HS-5 (cell line): Measurements from ENCODE around the gene TBX10.
"Not testable (repeated sequence)": the region's sequence is repeated elsewhere in the genome, so short reads cannot be mapped to it uniquely, and the experiment has no call there.

Source experiments
- DNase-seq: peaks from one replicate; pipeline ENCODE4 v3.0.0-alpha.2; 2012; ENCODE audit warnings: low read depth

Gene TBX10

DNA sequence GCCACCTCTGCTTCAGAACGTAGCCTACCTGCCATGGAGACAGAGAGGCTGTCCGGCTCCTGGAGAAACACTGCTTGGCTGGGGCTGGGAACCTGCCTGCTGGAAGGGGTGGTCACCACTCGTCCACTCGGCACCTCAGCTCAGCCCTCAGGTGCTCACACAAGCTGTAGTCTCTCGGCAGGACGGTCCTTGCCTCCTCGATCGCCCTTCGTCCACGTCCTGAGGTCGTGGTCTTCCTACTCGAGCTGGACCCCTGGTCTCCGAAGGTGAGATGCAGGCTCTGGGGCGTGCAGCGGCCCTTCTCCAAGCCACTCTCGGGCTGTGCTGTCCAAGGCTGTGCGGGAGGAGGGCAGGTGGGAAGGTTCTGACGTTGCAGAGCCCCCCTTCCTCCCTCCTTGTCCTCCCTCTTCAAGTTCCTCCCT, at the start of gene TBX10:
TSS of gene TBX10 (minus strand) at position 326 of the 422 bp plus-strand sequence. CDS start at position 35, 291 bp downstream.
- no peak for DNase-seq

DNA sequence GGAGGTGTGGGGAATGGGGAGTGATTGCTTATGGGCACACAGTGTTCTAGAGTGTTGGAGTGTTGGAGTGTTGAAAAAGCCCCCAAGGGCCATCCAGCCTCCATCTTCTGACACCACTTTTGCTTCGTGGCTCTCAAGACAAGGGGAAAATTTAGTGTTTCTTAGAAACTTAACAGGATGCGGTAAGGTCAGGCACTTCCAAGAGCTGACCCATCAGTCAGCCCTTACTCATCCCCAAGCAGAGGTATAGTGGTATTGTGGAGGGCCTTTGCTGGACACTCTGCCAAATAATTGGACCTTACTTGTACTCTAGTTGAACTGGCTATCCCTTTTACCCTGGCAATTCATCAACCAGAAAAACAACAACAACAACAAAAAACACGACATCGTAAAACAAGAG, 49.6 kb upstream of the TBX10 start:
- no peak for DNase-seq

DNA sequence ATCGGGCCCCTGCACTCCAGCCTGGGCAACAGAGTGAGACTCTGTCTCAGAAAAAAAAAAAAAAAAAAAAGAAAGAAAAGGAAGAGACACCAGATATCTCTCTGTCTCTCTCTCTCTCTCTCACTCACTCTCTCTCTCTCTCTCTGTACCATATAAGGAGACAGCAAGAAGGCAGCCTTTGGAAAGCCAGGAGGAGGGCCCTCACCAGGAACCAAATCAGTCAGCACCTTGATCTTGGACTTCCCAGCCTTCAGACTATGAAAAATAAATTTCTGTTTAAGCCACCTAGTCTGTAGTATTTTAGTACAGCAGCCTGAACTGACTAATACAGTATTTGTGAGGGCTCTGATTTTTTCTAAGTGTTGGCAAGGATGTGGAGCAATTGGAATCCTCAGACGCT, 48.4 kb upstream of the TBX10 start:
- DNase-seq = no peak

DNA sequence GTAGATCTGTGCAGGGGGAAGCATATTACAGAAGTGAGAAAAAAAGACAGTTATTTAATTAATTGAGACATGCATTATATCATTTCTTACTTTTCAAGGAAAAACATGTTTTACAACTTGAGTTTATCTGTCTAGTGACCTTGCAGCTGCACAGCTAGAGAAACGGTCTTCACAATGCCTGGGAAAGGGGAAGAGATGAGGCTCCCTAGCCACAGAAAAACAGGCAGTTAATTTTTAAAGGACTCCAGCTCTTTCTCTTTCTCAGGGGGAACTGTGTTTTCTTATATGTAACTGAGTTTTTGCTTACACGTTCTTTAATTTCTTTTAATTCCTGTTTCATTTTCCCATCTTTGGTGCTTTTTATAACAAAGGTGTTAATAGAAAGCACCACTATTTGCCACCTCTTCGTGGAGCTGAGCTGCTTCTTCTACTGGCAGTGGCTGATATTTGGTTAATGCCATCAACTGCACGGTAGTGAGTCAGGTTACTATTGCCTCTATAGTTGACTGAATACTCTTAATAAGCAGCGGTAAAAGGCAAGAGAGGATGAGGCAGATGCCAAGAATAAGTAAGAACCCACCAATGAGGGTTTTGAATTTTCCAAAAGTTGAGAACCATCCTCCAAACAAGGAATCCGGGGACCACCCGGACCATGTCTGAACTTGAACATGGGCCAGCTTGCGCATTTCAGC, 46.2 kb upstream of the TBX10 start:
- not testable (repeated sequence) for DNase-seq

DNA sequence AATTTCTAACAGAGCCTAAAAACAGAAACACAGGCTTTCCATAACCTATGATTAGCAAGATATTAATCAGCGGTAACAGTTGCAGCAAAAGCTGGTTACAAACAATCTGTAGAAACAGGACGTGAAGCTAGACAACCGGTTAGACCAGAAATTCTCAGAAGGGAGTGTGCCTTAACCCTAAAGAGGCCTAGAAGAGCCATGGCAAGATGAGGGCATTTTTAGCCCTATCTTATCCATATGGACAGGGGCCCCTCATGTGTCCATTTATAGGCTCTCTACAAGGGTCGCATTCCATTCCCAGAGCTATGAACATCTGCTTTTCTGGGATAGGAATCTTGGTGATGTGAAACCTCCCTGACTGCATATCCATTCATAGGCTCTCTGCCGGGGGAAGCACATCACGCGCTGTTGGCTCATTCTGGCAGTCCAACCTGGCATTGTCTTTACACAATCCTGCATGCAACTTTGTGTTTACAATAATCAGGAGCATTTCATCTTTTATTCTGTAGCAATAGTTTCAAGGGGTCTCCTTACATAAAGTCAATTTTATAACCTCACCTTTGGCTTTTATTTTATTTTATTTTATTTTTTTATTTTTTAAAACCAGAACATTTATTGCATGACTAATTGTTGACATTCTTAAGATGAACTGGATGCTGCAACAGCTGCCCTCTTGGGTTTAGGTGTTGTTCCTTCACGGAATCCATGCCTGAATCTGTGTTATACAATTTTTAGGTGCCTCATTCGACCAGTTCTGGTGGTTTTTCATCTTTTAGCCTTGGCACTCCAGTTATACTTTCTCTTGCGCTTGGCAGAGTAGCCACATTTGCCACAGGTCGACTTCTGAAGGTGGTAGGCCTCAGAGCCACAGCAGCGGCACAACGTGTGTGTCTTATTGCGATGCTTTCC, 42.8 kb upstream of the TBX10 start:
- DNase-seq = not testable (repeated sequence)

DNA sequence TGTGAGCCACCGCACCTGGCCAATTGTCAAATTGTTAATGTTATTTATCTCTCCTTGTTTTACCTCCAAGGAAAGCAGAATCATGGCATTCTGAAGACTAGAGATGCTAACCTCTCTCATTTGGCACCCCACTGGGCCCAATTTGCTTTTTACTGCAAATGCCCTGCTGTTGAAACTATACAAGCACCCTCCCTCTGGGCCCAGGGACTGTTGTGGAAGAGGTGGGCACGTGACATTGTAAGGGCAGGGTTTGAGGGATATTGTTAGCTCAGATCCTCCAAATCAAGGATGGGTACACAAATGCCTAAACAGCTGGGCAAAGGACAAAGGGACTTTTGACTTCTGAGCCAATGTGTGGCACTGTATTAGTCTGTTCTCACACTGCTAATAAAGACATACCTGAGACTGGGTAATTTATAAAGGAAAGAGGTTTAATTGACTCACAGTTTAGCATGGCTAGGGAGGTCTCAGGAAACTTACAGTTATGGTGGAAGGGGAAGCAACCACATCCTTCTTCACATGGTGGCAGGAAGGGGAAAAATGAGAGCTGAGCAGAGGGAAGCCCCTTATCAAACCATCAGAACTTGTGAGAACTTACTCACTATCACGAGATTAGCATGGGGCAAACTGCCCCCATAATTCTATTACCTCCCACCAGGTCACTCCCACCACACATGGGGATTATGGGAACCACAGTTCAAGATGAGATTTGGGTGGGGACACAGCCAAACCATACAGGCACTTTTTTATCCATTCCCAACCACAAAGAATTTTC, 41.3 kb upstream of the TBX10 start:
- no peak for DNase-seq

DNA sequence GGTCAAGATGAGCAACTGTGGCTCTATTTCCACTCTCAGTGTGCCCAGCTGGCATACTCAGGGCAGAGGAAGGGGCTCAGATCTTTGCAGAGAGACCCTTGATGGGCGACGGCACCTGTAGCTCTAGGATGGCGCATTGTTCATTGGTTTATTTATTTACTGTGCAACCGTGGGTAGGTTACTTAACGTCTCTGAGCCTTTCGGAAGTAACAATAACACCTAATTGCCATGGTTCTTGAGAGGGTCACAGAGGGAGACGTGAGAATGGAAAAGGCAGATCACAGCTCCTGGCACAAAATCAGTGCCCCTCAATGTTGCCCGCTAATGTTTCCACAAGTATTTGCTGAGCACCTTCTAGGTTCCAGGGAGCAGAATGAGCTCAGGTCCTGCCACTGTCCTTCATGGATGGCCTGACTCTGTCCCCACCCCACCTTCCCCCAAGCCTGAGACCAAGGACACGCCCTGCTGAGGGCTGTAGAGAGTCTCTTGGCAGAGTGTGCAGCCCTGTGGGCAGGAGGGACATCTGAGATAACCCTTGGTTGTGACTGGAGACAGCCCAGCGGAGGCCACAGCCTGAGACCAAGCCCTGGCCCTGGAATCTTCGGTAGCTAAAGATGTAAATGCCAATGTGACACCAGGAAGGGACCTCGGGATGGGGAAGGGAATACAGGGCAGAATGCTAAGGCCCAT, 35.6 kb upstream of the TBX10 start:
- no peak for DNase-seq

DNA sequence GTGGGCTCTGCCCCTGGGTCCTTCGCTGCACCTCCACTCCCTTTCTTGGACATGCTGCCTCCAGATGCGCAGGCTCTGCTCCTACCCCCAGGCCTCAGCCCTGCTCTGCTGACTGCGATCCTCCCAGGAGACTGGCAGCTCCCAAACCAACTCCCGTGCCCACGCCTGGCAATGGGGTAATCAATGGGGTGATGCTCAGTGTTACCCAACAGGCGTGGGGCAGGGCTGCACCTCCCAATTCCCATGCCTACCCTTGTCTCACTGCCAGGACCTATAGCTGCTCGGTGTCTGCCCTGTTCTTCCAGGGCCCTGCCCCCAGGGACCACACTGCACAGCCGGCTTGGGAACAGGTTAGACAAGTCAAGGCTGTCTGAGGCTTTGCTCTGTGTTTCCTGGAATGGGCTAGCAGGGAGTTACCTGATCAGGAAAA, 34.9 kb upstream of the TBX10 start, which contains the start of gene ALDH3B2:
TSS of gene ALDH3B2 (minus strand) at position 182 of the 430 bp plus-strand sequence. CDS start 7,688 bp downstream, outside the sequence.
- DNase-seq = no peak

DNA sequence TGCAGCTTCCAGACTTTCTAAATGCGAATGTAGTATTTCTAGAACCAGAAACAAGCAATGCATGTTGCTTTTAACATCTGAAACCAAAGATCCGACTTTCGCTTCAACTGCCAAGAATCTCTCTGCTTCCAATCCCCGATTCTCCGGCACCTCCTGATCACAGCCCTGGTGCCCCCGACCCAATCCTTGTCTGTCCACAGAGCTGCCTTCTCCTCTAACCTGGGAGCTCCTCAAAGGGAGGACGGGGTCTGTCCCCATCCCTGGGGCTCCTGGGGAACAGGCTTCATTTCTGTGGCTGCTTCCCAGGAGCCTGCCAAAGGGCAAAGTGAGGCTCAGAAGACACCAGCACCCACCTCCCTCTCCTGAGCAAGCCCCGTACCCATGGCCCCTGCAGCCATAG, 34.3 kb upstream of the TBX10 start:
- DNase-seq = no peak

DNA sequence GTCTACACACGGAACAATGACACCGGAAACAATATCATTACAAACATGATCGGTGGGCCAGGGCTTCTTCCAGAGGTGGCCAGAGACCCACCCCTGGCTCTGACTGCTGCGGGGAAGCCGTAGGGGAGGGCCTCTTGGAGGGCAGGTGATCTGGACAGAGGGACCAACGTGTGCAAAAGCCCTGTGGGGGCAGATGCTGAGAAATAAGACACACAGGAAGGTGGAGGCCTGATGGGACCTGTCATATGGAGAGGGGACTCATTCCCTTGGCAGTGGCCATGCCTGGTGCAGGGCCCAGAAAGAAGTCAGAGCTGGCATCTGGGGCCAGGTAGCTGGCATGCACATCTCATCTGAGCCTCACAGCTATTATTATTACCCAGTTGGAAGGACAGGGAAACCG, 33.8 kb upstream of the TBX10 start:
- no peak for DNase-seq

DNA sequence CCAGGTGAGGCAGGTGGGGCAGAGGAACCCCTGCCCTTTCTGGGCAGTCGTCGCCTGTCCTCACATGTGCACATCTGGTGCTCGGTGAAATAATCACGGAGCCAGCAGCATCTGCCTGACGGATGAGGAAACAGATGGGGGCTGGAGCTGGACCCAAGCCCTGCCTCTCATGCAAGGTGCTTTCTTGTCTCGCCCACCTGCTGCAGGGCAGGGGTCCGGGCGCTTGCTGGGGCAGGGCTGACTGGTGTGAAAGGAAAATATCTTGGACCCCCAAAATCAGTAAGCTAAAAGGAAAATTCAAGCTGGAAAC, 31.6 kb upstream of the TBX10 start:
- no peak for DNase-seq

DNA sequence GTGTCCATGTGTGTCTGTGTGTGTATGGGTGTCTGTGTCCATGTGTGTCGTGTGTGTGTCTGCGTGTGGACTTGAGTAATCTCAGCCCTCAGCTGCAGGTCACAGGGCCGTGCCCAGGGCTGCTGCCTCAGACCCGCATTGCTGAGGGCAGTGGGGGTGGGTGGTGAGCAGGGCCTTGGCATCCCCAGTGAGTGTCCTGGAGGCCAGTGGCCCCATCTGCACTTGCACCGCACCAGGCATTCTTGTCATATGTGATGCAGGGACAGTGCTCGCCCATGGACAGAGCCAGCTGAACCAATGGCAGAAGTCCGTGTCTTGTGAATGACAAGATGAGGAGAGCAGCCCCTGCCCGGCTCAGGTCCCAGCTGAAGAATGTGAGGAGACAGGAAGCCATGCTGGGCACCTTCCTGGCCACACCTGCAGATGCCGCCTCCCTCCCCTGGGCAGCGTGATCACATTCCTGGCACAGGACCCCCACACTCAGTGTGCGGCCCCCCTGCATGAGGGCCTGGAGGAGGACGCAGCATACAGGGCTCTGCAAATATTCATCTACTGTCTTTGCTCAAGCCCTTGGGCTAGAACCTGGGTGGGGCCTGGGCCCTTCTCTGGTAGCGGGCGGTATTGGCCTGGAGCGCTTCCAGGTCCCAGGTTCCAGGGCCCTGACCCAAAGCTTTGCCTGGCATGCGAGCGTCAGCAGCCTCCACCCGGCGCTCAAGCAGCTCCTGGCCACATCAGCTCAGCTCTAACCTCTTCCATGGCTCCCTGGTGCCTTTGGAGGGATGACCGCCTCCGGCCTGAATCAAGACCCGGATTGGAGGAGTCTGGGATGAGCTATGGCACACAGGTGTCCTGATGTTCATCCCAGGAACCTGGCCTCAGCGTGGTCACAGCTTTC, 31.0 kb upstream of the TBX10 start:
- no peak for DNase-seq

DNA sequence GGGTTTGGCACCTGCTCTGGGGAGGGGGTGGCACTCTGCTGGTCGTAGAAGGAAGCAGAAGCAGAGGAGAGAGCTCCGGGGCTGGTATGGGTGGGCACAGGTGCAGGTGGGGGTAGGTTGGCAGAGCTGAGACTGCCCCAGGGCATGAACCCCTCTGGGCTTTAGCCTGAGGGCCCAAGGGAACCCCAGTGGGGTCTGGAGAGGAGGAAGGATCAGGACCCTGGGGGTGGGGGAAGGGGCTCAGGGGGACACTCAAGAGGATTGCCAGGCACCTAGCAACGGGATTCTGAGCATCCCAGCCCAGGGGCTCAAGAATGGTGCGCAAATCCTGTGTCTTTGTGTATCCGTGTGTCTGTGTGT, 28.6 kb upstream of the TBX10 start:
- DNase-seq = no peak

DNA sequence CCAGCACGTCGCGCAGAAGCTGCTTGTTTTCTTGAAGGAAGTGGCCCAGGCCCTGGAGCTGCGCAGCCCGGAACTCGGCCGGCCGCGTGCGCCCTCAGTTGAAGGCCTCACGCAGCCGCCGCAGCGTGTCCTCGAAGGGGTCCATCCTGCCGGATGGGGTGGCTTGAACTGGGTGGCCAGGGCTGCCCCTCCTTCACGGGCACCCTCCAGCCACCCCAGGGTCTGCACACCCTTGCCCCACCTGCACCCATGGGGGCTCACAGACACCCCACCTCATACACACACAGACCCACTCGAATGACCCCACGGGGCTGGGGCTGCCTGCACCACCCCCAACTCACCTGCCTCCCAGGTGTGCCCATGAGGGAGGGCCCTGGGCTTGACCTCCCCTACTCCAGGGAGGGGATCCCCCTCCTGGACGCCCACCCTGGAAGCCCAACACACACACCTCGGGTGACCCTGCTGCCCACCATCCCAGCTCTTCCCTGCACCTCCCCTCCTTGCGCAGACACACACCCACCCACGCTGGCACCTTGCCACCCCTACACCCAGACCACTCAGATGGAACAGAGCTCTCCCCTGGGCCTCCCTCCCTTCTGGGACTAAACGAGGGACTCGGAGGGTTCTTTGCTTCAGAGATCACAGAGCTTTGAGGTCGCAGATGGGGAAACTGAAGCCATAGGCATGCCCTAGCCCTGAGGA, 28.1 kb upstream of the TBX10 start:
- no peak for DNase-seq

DNA sequence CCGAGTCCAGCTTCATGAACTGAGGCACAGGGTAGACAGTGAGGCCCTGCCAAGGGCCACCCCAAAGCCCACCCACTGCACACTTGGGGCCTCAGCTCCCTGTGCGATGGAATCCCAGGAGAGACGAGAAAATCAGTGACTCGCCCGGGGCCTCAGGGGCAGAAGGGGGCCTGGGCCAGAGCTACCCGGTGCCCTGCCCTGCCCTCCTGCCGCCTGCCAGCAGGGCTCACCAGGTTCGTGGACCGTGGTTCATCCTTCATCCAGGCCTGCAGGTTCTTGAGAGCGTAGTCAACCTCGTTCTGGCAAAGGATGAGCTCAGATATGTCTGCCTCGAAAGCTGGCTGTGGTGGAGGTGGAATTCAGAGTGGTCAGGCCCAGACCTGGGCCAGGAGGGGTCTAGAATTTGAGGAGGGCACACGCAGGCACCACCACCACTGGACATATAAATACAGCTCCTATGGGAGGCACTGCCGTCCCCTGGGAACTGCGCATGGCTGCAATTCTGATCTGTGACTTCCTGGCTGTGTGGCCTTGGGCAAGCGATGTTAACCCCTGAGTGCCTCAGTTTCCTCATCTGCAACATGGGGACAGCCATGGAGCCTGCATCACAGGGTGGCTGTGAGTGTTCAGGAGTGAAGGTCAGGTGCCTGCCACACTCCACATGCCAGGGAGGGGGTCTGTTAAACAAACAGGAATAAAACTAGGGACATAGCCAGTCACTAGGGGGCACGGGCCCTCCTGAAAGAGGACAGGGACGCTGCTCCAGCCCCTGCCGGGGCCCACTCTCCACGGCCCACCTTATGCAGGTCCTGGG, 27.3 kb upstream of the TBX10 start:
- DNase-seq = no peak

DNA sequence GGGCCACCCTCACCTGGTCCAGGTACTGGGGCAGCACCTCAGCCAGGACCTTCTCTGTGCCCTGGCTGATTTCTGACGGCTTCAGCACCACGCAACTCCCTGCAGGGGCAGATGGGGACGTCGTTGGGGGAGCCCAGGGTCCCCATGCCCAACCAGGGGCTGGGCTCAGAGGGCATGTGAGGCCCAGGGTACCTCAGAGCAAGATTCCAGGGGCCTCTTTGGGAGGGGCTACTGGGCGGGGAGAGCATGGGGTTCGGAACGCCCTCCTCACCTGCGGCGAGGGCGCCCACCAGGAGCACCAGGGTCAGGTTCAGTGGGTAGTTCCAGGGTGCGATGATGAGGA, 26.7 kb upstream of the TBX10 start:
- no peak for DNase-seq

DNA sequence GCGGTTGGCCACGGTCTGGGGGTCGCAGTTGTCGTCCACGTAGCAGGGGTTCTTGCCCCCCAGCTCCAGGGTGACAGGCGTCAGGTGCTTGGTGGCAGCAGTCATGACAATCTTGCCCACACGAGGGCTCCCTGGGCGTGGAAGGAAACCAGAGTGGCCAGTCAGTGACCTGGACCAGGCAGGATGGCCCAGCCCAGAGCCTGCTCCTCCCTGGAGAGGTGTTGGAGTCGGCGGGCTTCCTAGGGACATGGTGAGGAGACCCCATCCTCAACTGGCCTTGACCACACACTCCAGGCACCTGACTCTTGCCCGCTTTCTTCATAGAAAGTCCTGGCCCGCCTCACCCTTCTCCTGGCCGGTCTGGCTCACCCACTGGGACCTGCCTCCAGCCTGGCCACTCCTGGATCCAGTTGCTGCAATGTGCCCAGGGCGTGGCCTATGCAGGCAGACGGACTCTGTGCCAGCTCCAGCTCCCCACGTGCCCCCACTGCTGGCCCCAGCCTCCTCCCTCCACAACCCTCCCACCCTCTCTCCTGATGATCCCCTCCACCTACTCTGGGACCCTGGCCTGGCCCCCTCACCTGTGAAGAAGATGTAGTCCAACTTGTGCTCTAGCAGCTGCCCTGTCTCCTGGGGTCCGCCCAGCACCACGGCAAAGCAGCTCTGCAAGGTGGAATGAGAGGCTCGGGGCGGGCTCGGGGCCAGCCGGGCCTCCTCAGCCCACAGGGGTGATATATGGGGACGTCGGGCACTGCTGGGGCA, 26.2 kb upstream of the TBX10 start:
- DNase-seq = no peak

DNA sequence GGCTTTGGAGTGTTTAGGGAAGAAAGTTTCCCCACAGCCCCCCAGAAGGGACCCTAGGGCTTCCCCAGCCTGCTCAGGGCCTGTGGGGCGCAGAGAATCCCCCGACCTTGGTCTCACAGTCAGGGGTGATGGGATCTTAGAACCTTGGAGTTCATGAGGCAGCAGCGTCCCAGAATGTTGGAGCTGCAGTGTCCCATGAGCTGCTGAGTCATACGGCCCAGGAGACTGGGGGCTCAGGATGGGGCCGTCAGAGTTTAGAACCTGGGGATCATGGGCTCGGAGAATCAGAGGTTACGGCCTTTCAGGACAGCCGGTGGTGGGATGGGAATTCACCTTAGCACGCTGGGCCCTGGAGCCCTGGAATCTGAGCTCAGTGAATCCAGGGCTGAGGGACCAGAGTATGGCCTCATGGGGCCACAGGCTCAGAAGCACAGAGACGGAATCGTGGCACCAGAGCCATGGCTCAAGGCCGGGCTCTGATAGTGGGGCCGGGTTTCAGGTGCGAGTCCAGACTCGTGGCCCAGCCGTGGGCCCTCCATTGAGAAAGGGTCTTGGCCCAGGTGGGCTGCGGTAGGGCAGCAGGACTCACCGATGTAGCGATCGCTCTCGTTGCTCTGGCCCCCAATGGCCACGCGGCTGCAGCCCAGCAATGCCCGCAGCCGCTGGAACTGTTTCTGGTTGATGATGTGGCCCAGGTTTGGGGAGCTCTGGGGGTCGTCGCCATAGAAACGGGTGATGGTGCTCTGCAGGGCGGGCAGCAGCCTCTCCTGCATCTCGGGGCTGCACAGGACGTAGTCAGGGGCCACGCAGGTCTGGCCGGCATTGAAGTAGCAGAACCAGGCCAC, 25.4 kb upstream of the TBX10 start:
- DNase-seq = no peak
